ENCODE results near the gene ADD1. TPM values are rescaled to one million over a fixed set of nuclear protein-coding genes. Genes with fewer than 3 reads are reported as not detected.
"Not testable (repeated sequence)": the region's sequence is repeated elsewhere in the genome, so short reads cannot be mapped to it uniquely, and the experiment has no call there.

The ADD1 gene
- total and polyA plus RNA-seq, 4 donors: 127 to 400 (median 268) TPM

DNA sequence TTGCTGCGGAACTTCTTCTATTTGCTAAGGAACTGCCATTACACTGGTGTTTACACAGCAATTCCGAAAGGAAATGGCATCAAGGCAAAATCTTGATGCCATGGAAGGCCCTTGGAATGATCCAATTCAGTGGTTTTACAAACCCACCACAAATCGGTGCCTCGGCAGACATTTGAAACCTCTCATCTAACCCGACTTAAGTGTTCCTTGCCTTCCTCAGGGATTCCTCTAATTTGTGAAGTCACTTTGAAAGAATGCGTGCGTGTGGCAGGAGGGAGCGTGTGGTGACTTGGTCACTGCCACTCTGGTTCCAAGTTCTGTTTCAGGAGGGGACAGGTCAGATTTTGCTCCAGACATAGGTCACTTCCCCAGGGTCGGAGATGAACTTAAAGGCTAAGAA, 114.8 kb downstream of the ADD1 start:
- DNase-seq: peak in 2 of 3 donors; percentile 23 to 27
- TF ChIP-seq, protein P1, sequence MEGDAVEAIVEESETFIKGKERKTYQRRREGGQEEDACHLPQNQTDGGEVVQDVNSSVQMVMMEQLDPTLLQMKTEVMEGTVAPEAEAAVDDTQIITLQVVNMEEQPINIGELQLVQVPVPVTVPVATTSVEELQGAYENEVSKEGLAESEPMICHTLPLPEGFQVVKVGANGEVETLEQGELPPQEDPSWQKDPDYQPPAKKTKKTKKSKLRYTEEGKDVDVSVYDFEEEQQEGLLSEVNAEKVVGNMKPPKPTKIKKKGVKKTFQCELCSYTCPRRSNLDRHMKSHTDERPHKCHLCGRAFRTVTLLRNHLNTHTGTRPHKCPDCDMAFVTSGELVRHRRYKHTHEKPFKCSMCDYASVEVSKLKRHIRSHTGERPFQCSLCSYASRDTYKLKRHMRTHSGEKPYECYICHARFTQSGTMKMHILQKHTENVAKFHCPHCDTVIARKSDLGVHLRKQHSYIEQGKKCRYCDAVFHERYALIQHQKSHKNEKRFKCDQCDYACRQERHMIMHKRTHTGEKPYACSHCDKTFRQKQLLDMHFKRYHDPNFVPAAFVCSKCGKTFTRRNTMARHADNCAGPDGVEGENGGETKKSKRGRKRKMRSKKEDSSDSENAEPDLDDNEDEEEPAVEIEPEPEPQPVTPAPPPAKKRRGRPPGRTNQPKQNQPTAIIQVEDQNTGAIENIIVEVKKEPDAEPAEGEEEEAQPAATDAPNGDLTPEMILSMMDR (IDR thresholded peaks at IDR 0.05; ENCODE audit: control extremely low read depth, extremely low read depth): no peak
- Histone ChIP-seq H3K9me3 (ENCODE audit: control insufficient read depth in 4 of 4, insufficient read depth in 3 of 4, low read length in 3 of 4) (no peaks in the 10 kb centered on the region), H3K9ac (ENCODE audit: insufficient read depth in 1 of 2, low read length in 2 of 2) (no peak overlapping the region), H3K4me1 (ENCODE audit: control insufficient read depth in 5 of 5, insufficient read depth in 5 of 5, low read length in 5 of 5) (peaks cover 0 to 15% (median 8%) of the 10 kb centered on the region in 5 donors), H3K27ac (ENCODE audit: low read depth in 1 of 2, low read length in 1 of 2) (no peak overlapping the region), H3K36me3 (ENCODE audit: control insufficient read depth in 4 of 4, insufficient read depth in 4 of 4, low read length in 4 of 4) (peaks cover 13 to 30% (median 21%) of the 10 kb centered on the region in 4 donors), H3K4me3 (no peak overlapping the region), H3K27me3 (ENCODE audit: control insufficient read depth in 3 of 3, insufficient read depth in 3 of 3, low read length in 2 of 3) (no peaks in the 10 kb centered on the region)
- 61 to 75% methylated on average over 9 of the region's 9 CpGs for WGBS, 2 donors
- no peak for ATAC-seq (ENCODE audit: insufficient read depth, low FRiP score)

DNA sequence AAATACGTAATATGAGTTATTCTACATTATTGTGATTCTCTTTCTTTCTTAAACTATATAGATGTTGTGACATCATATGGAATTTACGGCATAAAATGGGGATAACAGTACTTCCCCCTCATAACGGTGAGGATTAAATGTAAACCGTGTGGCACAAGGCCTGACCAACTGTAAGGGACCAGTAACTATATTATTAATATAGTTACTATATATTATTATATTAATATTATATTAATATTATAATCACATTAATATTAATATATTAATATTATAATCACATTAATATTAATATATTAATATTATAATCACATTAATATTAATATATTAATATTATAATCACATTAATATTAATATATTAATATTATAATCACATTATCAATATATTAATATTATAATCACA, 116.8 kb downstream of the ADD1 start:
- WGBS, 2 donors: 87 to 94% methylated on average over 4 of the region's 4 CpGs
- H3K9ac ChIP-seq (ENCODE audit: insufficient read depth in 1 of 2, low read length in 2 of 2); H3K9me3 ChIP-seq (ENCODE audit: control insufficient read depth in 4 of 4, insufficient read depth in 3 of 4, low read length in 3 of 4); H3K27ac ChIP-seq (ENCODE audit: low read depth in 1 of 2, low read length in 1 of 2); H3K4me3 ChIP-seq; DNase-seq; ATAC-seq (ENCODE audit: insufficient read depth, low FRiP score); H3K27me3 ChIP-seq (ENCODE audit: control insufficient read depth in 3 of 3, insufficient read depth in 3 of 3, low read length in 2 of 3): not testable (repeated sequence)
- H3K36me3 ChIP-seq (ENCODE audit: control insufficient read depth in 4 of 4, insufficient read depth in 4 of 4, low read length in 4 of 4): peaks cover 12 to 18% (median 15%) of the 10 kb centered on the region in 4 donors
- peaks cover 0 to 28% (median 11%) of the 10 kb centered on the region in 5 donors for H3K4me1 ChIP-seq (ENCODE audit: control insufficient read depth in 5 of 5, insufficient read depth in 5 of 5, low read length in 5 of 5)

DNA sequence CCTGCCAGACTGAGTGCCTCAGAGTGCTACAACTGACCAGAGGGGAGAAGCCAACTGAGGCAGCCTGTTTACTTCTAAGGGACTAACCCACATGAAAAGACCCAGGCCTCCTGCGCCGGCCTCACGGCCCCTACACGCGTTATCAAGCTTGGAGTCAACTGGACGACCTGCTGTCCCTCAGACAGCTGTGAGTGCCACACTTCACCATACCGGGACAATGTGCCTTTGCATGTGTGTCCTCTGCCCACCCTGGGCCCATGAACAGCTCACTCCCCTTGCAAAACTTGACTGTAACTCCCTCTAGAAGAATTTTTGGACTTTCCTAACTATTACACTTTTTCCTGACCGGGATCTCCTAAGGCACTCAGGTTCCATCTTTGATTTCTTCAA, 117.8 kb downstream of the ADD1 start:
- H3K4me1 ChIP-seq (ENCODE audit: control insufficient read depth in 5 of 5, insufficient read depth in 5 of 5, low read length in 5 of 5): peaks cover 0 to 30% (median 11%) of the 10 kb centered on the region in 5 donors
- peaks cover 0 to 2% (median 0%) of the 10 kb centered on the region in 4 donors for H3K9me3 ChIP-seq (ENCODE audit: control insufficient read depth in 4 of 4, insufficient read depth in 3 of 4, low read length in 3 of 4)
- ATAC-seq (ENCODE audit: insufficient read depth, low FRiP score): no peak
- peak overlapping the region in 1 of 2 donors; percentile 49 for H3K9ac ChIP-seq (ENCODE audit: insufficient read depth in 1 of 2, low read length in 2 of 2)
- H3K4me3 ChIP-seq: no peak overlapping the region
- TF ChIP-seq, protein P1 (IDR thresholded peaks at IDR 0.05; ENCODE audit: control extremely low read depth, extremely low read depth): no peak
- DNase-seq: peak in 1 of 3 donors; percentile 14
- H3K36me3 ChIP-seq (ENCODE audit: control insufficient read depth in 4 of 4, insufficient read depth in 4 of 4, low read length in 4 of 4): peaks cover 5 to 13% (median 9%) of the 10 kb centered on the region in 4 donors
- H3K27ac ChIP-seq (ENCODE audit: low read depth in 1 of 2, low read length in 1 of 2): no peak overlapping the region
- WGBS, 2 donors: 72 to 78% methylated on average over 8 of the region's 8 CpGs
- H3K27me3 ChIP-seq (ENCODE audit: control insufficient read depth in 3 of 3, insufficient read depth in 3 of 3, low read length in 2 of 3): no peaks in the 10 kb centered on the region

DNA sequence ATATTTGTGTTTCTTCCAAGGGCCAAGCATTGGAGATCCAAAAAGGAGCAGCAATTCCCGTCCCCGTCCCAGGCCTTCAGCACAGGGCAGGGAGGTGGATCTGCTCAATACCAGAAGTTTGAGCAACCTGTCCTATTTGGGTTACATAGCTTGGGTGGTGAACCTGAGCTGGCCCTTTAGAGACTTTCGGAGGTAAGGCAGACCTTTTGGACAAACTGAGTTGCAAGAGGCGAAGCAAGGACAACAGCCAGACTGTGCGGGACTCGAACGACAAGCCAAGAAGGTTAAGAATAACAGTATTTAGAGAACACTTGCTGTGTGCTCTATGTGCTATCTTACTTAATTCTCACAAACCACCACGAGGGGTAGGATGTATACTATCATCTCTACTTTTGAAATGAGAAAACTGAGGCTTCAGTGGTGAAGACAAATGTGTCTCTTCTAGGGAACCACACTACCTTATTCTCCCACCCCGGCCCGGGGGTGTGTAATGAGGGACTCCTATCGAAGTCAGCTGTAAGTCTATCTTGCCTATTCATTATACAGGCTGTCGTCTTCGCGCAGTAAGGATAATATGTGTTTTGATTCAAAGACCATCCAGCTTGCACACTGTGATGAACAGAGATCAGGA, 118.3 kb downstream of the ADD1 start:
- peak overlapping the region; percentile 94 for H3K4me3 ChIP-seq
- DNase-seq (peak in 1 of 3 donors; percentile 9), ATAC-seq (ENCODE audit: insufficient read depth, low FRiP score) (no peak)
- peak overlapping the region in 1 of 2 donors; percentile 51 for H3K9ac ChIP-seq (ENCODE audit: insufficient read depth in 1 of 2, low read length in 2 of 2)
- WGBS, 2 donors: 38 to 49% methylated on average over 14 of the region's 14 CpGs
- no peak overlapping the region for H3K27ac ChIP-seq (ENCODE audit: low read depth in 1 of 2, low read length in 1 of 2)
- peaks cover 0 to 30% (median 11%) of the 10 kb centered on the region in 5 donors for H3K4me1 ChIP-seq (ENCODE audit: control insufficient read depth in 5 of 5, insufficient read depth in 5 of 5, low read length in 5 of 5)
- H3K27me3 ChIP-seq (ENCODE audit: control insufficient read depth in 3 of 3, insufficient read depth in 3 of 3, low read length in 2 of 3): no peaks in the 10 kb centered on the region
- H3K36me3 ChIP-seq (ENCODE audit: control insufficient read depth in 4 of 4, insufficient read depth in 4 of 4, low read length in 4 of 4): peaks cover 3 to 11% (median 8%) of the 10 kb centered on the region in 4 donors
- peaks cover 0 to 2% (median 0%) of the 10 kb centered on the region in 4 donors for H3K9me3 ChIP-seq (ENCODE audit: control insufficient read depth in 4 of 4, insufficient read depth in 3 of 4, low read length in 3 of 4)
- TF ChIP-seq, protein P1 (IDR thresholded peaks at IDR 0.05; ENCODE audit: control extremely low read depth, extremely low read depth): no peak
